ENCODE measurements around the gene WNT7A. TPM values are rescaled to one million over a fixed set of nuclear protein-coding genes. Genes with fewer than 3 reads are reported as not detected.

The WNT7A gene
- total RNA-seq, 2 donors from 2014 or later, result 0.58 TPM; not detected in 1

DNA sequence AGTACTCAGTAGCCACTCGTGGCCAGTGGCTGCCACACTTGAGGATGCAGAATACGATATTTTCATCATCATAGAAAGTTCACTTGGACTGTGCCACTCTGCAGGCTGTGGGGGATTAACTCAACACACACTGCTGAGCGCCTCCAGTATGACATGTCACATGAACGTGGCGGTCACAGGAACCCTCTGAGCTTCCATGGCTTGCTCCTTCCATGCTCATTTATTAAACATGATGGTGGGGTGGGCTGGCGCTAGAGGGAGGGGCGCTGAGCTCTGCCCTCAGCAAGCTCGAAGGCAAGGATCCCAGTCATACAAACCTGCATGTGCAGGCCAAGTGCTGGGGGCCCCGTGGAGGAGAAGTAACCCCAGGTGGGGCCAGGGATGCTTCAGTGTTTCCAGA, 85.5 kb downstream of the WNT7A start:
- Mint-ChIP-seq H3K4me1 (ENCODE audit: low read depth) (no peaks in the 10 kb centered on the region), H3K4me3 (no peak overlapping the region), H3K27ac (no peak overlapping the region), H3K9me3 (no peaks in the 10 kb centered on the region), H3K36me3 (ENCODE audit: insufficient read depth in 2 of 2) (no peaks in the 10 kb centered on the region), H3K27me3 (ENCODE audit: low read depth) (peaks cover 3% of the 10 kb centered on the region)
- ATAC-seq (replicated peaks in 1 of 2) (no peak), DNase-seq (no peak)

DNA sequence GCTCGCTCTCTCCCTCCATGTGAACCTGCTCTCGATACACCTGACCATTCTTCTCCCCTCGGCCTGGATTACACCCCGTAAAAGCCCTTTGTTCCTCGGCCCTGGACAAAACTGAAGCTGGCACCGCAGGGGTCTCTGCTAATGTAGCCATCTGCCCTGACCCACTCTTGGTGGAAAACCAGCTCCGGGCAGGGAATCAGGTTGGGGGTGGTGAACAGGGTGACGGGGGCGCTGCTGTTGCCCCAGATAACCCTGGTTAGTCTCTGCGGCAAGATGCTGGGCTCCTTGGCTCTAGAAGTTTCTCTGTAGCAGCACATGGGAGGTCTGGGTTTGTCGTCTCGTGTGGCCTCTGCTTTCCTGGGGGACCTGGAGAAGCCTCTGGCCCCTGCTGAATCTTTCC, 86.4 kb downstream of the WNT7A start:
- ATAC-seq (replicated peaks in 1 of 2), result no peak
- H3K4me3 Mint-ChIP-seq, result no peak overlapping the region
- peaks cover 11% of the 10 kb centered on the region for H3K27me3 Mint-ChIP-seq (ENCODE audit: low read depth)
- no peaks in the 10 kb centered on the region for H3K36me3 Mint-ChIP-seq (ENCODE audit: insufficient read depth in 2 of 2)
- no peaks in the 10 kb centered on the region for H3K9me3 Mint-ChIP-seq
- no peaks in the 10 kb centered on the region for H3K4me1 Mint-ChIP-seq (ENCODE audit: low read depth)
- no peak for DNase-seq
- no peak overlapping the region for H3K27ac Mint-ChIP-seq

DNA sequence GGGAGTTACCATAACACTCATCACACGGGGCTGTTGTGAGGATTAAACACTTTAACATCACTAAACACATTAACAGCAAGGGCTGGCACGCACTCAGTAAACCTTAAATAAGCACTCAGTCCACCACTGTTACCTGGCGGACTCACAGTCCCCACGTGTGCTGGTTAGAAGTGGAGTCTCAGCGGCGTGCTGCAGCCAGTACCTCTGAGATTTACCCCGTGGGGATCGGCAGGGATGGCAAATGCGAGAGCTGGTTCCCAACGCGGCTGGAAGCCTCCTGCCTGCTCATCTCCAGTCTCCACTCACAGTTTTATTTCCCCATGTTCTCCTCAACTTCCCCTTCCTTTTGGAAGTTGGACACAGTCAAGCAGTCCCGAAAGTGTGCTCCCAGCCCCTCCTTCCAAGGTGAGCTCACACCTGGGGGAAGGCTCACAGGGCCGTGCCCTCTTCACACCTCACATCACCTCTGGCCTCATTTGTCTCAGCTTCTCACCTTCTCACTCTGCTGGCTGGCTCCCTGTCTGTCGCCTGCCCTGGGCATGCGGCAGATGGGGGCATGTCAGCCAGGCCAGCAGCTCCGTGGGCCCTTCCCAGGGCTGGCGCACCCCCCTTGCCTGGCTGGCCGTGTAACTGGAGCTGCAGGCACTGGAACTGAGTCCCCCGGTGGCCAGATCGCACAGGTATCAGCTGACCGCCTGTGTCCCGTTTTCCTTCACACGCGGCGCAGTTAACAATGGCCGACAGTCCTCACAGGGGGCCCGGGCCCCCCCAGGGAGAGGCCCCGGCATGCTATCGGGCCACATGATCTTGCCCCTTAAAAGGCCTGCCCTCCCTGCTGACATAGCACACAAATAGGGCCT, 87.1 kb downstream of the WNT7A start:
- no peaks in the 10 kb centered on the region for H3K9me3 Mint-ChIP-seq
- H3K27ac Mint-ChIP-seq, result no peak overlapping the region
- no peak for ATAC-seq (replicated peaks in 1 of 2)
- no peak for DNase-seq
- H3K27me3 Mint-ChIP-seq (ENCODE audit: low read depth), result peaks cover 13% of the 10 kb centered on the region
- H3K36me3 Mint-ChIP-seq (ENCODE audit: insufficient read depth in 2 of 2), result no peaks in the 10 kb centered on the region
- no peaks in the 10 kb centered on the region for H3K4me1 Mint-ChIP-seq (ENCODE audit: low read depth)
- H3K4me3 Mint-ChIP-seq, result no peak overlapping the region

DNA sequence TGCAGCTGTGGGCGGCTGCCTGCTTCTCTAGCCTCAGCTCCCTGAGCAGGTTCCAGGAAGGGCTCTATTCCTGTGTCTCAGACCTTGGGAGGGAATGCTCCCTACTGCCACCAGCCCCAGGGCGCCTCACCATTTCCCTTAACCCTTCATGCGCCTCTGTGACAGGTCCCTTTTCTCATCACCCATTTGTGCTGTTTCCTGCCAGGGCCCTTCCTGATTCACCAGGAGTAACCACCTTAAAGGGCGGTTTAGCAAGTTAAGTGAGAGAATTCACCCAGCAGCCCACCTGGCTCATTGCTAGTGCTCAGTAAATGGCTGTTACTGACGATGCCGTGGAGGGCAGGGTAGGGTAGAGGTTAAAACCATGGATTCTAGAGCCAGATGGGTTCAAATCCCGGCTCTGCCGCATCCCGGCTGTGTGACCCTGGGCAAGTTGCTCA, 87.8 kb downstream of the WNT7A start:
- no peaks in the 10 kb centered on the region for H3K36me3 Mint-ChIP-seq (ENCODE audit: insufficient read depth in 2 of 2)
- peaks cover 13% of the 10 kb centered on the region for H3K27me3 Mint-ChIP-seq (ENCODE audit: low read depth)
- H3K9me3 Mint-ChIP-seq, result no peaks in the 10 kb centered on the region
- H3K27ac Mint-ChIP-seq, result no peak overlapping the region
- no peak for ATAC-seq (replicated peaks in 1 of 2)
- no peaks in the 10 kb centered on the region for H3K4me1 Mint-ChIP-seq (ENCODE audit: low read depth)
- no peak for DNase-seq
- no peak overlapping the region for H3K4me3 Mint-ChIP-seq

DNA sequence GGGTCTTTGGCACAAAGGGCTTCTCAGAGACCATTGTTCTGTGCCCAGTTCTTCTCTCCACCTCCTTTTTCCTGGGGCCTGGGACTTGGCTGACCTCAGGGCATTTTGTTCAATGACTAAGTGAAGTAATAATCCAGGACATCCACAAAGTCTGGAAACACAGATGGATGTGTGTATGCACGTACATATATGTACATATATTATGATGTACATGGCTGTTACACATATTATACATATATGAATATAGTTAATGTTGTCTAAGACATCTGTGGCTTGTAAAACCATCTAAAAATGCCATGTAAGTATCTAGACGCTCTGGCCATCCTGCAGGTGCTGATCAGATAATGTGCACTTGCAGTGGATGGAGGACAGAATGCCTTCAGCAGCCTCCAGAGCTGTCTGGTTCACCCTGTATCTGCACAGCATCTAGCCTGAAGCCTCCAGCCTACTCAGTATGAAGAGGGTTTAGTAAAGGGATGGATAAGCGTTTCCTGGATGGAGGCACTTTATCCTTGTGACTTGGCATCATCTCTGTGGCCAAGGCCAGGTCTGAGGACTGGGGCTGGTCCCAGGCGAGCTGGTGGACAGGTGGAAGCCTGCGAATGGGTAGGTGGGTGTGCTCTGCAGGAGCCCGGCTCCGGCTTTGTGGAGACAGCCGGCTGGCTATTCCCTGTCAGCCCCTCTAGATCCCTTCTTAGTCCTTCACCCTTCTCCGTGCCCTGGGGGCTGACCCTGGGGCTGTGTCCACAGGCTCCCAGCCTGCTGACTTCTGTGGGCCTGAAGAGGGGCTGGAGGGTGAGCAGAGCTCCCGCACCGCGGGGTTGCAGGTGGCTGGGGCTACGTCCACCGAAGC, 88.4 kb downstream of the WNT7A start:
- peaks cover 13% of the 10 kb centered on the region for H3K27me3 Mint-ChIP-seq (ENCODE audit: low read depth)
- H3K27ac Mint-ChIP-seq, result no peak overlapping the region
- ATAC-seq (replicated peaks in 1 of 2) (no peak), DNase-seq (no peak)
- no peak overlapping the region for H3K4me3 Mint-ChIP-seq
- H3K4me1 Mint-ChIP-seq (ENCODE audit: low read depth), result no peaks in the 10 kb centered on the region
- H3K9me3 Mint-ChIP-seq, result no peaks in the 10 kb centered on the region
- H3K36me3 Mint-ChIP-seq (ENCODE audit: insufficient read depth in 2 of 2), result no peaks in the 10 kb centered on the region

DNA sequence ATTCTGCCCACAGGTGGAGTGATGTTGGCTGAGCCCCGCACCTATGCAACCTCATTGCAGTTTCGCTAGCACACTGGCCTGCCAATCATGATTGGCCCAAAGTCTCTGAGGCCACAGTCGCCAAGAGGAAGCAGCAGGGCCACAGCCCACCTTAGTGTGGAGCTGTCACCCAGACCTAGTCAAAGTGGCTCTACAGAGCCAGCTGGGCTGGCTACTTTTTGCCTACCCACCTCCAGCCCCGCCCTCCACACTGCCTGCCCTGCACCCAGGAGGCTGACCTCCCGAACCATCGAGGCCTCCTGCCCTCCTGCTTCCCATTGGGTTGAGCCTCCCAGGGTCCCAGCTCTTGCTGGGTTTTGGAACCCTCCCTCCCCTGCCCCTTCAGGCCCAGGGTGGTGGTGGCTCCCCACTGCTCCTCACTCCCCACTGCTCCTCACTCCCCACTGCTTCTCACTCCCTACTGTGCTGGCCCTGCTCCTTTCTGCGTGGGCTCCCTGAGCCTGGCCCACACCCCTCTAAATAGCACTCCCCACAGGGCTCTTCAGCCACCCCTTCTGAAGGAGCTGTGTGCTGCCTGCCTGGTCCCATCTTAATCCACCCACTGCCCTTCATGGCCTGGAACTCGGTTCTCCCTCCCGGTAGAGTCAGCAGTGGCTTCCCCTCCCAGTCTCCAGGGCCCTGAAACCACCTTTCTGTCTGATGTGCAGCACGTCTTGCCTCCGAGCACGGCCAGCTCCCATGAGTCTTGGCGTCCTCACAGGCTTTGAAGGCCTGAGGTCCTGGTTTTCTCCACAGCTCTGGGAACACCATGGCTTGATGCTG, 89.3 kb downstream of the WNT7A start:
- Mint-ChIP-seq H3K36me3 (ENCODE audit: insufficient read depth in 2 of 2) (no peaks in the 10 kb centered on the region), H3K4me3 (no peak overlapping the region), H3K27ac (no peak overlapping the region), H3K9me3 (no peaks in the 10 kb centered on the region), H3K4me1 (ENCODE audit: low read depth) (no peaks in the 10 kb centered on the region), H3K27me3 (ENCODE audit: low read depth) (peaks cover 13% of the 10 kb centered on the region)
- ATAC-seq (replicated peaks in 1 of 2), result no peak
- DNase-seq, result no peak

DNA sequence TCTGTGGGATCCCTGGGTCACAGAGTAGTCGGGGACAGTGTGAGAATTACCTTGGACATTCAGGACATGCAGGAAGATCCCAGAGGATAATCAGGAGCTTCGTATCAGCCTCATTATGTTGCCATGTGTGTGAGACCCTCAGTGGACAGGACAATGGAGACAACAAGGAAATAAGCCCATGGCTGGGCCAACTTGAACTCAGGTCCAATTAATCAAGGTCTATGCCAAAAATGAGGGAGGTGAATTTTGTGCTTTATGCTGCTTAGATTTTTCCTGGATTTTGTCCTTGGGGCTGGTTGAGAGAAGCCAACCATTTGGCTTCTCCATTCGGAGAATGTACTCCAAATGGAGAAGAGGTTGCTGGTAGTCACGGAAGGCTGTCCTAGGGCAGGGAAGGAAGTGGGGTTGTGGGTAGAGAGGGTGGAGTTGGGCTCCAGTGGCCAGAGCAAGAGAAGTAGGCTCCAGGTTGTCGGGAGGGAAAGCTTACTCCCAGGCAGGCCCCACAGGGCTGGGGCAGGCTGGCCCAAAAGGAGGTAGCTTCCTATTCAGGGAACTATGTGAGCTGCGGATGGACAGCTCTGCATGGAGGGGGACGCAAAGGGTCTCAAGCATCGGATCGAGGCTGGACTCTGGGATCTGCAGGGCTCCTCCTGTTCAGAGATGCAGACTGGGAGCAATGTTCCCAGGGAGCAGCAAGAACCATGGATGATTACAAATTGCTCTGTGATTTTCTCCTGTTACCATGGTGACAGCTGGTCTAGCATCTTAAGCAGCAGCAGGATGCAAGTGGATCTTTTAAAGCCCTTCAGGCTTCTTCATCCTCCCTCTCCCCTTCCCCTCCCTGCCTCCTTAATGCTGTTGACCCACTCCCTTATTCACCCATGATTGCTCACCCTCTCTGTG, 91.1 kb downstream of the WNT7A start:
- Mint-ChIP-seq H3K9me3 (no peaks in the 10 kb centered on the region), H3K27me3 (ENCODE audit: low read depth) (peaks cover 13% of the 10 kb centered on the region), H3K27ac (no peak overlapping the region), H3K36me3 (ENCODE audit: insufficient read depth in 2 of 2) (no peaks in the 10 kb centered on the region), H3K4me3 (no peak overlapping the region), H3K4me1 (ENCODE audit: low read depth) (no peaks in the 10 kb centered on the region)
- ATAC-seq (replicated peaks in 1 of 2) (no peak), DNase-seq (no peak)

DNA sequence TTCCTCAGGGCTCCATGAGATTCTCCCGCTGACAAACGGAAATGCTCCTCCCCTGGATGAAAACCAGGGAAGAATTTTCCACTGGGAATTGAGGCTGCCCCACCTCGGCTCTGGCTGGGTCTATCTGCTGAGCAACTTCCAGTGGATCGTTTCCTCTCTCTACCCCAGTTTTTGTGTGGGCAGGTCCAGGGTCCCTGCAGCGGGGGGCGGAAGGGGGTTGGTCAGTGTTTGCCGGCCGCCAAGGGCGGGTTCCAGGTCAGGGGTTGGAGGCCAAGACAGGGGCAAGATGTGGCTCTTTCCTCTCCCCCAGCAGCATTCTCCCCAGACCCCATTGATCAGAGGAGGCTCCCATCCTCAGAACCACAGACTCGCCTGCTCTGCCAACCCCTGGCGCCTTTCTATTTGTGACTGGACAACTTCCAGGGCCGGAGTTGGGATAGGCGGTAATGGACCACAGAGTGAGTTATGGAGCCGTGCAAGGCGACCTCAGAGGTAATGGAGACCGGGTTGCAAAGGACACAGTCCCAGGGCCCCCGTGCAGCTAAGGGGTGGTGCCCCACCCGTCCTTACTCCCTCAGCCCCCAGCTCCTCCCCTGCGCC, 92.2 kb downstream of the WNT7A start:
- peaks cover 13% of the 10 kb centered on the region for H3K27me3 Mint-ChIP-seq (ENCODE audit: low read depth)
- DNase-seq, result no peak
- no peaks in the 10 kb centered on the region for H3K36me3 Mint-ChIP-seq (ENCODE audit: insufficient read depth in 2 of 2)
- no peak overlapping the region for H3K27ac Mint-ChIP-seq
- H3K4me1 Mint-ChIP-seq (ENCODE audit: low read depth), result no peaks in the 10 kb centered on the region
- no peaks in the 10 kb centered on the region for H3K9me3 Mint-ChIP-seq
- H3K4me3 Mint-ChIP-seq, result no peak overlapping the region
- no peak for ATAC-seq (replicated peaks in 1 of 2)

DNA sequence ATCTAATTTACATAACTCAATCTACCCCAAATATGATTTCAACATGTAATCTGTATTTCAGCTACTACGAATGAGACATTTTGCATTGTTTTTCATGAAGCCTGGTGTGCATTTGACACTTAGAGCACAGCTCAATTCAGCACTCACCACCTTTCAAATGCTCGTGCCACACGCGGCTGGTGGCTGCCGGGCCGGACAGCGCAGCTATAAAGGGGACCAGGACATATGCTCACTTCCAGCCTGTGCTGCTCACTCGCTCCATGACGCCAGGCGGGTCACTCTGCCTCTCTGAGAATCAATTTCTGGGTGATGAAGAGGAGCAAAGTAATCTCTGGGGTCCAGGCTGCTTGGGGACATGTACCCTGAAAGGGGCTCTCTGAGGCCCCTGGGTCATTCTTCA, 93.1 kb downstream of the WNT7A start:
- Mint-ChIP-seq H3K36me3 (ENCODE audit: insufficient read depth in 2 of 2) (no peaks in the 10 kb centered on the region), H3K4me1 (ENCODE audit: low read depth) (no peaks in the 10 kb centered on the region), H3K27ac (no peak overlapping the region), H3K27me3 (ENCODE audit: low read depth) (peaks cover 13% of the 10 kb centered on the region), H3K9me3 (no peaks in the 10 kb centered on the region), H3K4me3 (no peak overlapping the region)
- DNase-seq (no peak), ATAC-seq (replicated peaks in 1 of 2) (no peak)

DNA sequence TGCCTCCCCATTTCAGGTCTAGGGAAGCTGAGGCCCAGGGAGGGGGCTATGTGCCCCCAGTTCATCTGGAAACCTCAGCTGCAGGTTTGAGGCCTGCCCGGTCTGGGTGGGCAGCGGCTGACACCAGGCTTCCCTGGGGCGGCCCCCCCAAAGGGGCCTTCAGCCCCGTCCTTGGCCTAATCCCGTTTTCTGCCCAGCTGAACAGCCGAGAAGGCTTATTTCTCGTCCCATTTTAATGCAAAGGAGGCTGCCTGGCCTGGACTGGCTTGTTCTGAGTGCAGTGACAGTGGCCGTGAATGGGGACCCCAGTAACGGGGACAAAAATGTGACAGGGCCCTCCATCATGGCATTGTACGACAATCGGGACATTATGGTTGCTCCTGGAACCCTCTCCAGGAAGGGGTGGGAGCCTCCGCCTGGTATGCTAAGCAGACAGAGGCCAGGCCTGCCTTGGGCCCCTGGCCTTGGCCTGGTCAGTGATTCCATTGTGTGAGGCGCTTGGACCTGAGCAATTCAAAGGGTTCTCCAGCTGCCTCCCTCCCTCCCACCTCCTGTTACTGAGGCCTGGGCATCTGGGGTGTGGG, 93.9 kb downstream of the WNT7A start:
- Mint-ChIP-seq H3K4me3 (no peak overlapping the region), H3K9me3 (no peaks in the 10 kb centered on the region), H3K27me3 (ENCODE audit: low read depth) (peaks cover 13% of the 10 kb centered on the region), H3K27ac (no peak overlapping the region), H3K36me3 (ENCODE audit: insufficient read depth in 2 of 2) (no peaks in the 10 kb centered on the region), H3K4me1 (ENCODE audit: low read depth) (no peaks in the 10 kb centered on the region)
- DNase-seq, result no peak
- no peak for ATAC-seq (replicated peaks in 1 of 2)

DNA sequence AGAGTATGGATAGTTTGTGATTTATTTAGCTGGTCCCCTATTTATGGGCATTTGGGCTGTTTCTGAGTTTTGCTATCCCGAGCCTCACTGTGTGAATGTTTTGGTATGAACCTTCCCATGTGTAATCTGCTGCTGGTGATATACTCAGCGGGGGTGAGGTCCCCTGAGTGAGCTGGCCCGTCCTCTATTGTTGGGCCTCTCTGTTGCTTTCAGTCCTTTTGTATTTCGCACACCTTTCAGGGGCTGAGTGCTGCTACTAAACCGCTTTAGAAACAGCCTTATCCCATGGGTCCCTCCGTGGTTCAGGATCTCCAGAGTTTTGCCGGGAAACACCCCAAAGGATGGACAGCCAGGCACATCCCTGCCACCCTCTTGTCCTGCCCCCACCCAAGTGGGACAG, 94.5 kb downstream of the WNT7A start:
- H3K9me3 Mint-ChIP-seq, result no peaks in the 10 kb centered on the region
- no peaks in the 10 kb centered on the region for H3K36me3 Mint-ChIP-seq (ENCODE audit: insufficient read depth in 2 of 2)
- peaks cover 13% of the 10 kb centered on the region for H3K27me3 Mint-ChIP-seq (ENCODE audit: low read depth)
- no peak overlapping the region for H3K4me3 Mint-ChIP-seq
- ATAC-seq (replicated peaks in 1 of 2) (no peak), DNase-seq (no peak)
- H3K4me1 Mint-ChIP-seq (ENCODE audit: low read depth), result no peaks in the 10 kb centered on the region
- no peak overlapping the region for H3K27ac Mint-ChIP-seq

DNA sequence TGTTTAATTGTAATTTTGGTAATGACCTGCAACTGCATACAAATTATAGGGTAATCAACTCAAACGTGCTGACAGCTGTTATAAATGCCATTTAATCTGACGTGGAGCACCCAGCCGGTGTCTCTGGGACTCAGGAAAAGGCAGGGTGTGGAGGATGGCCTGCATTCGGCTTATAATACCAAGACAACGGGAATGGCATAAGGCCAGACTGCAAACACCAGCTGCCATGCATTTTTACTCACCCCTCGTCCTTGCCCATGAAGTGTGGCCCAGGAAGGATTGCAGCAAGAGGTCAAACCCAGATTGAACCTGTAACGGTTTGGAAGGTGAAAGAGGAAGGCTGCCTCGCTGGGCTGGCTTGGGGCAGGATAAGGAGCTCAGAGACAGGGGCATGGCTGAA, 96.4 kb downstream of the WNT7A start:
- no peak overlapping the region for H3K27ac Mint-ChIP-seq
- no peaks in the 10 kb centered on the region for H3K9me3 Mint-ChIP-seq
- DNase-seq (no peak), ATAC-seq (replicated peaks in 1 of 2) (no peak)
- H3K4me1 Mint-ChIP-seq (ENCODE audit: low read depth), result no peaks in the 10 kb centered on the region
- no peaks in the 10 kb centered on the region for H3K36me3 Mint-ChIP-seq (ENCODE audit: insufficient read depth in 2 of 2)
- H3K27me3 Mint-ChIP-seq (ENCODE audit: low read depth), result peaks cover 1% of the 10 kb centered on the region
- H3K4me3 Mint-ChIP-seq, result no peak overlapping the region

Data from activated T-cell treated with anti-CD3 and anti-CD28 coated beads, Interleukin-2, amount 50 U/mL, for 72 hours (primary cell).